Heart left ventricle (tissue), 13 donors: ENCODE results near the gene SEPTIN10.
"Not testable (repeated sequence)": the region's sequence is repeated elsewhere in the genome, so short reads cannot be mapped to it uniquely, and the experiment has no call there.

Experiments used
- POLR2A ChIP-seq, 2 donors: fragments of 450-650 bp; IDR thresholded peaks; one replicate each; pipeline ENCODE4 v1.6.1; 2017; ENCODE audit warnings: antibody characterized with exemption in 2 of 2, mild to moderate bottlenecking in 2 of 2, moderate library complexity in 2 of 2
- TF ChIP-seq, protein P1 (sequence below), 12 donors: fragments of 200-600 bp; sonication (generic) in 4 of 12; IDR thresholded peaks; one replicate each; pipeline versions ENCODE4 v1.5.0 to v1.8.0; 2018 to 2022; ENCODE audit warnings: antibody characterized with exemption in 12 of 12, mild to moderate bottlenecking in 5 of 12
- donor health status: ischemic (EF 13 %, LVEDD 7.1; RV severe dilation, severe dysfunction).
- donor health status: DM: no; HTN: yes; CAD: no.
- donor health status: DM: no; HTN: no; CAD: no.
- donor health status: ischemic (EF 25% LVEDD 6.9; RV normal size, moderate dysfunction).
- donor health status: ischemic (EF 25% LVEDD 5.7; RV mildly dilated, moderate dysfunction).
- donor health status: ischemic (EF 35%, LVEDD 5.7; RV mildly dilated, moderate dysfunction).
- donor health status: nonischemic (EF 11% LVEDD 7.7; RV severe dilation, severe dysfunction).
- donor health status: DM: yes; HTN: yes; CAD: no.
- donor health status: PGD.
- donor health status: ischemic (EF 29% LVEDD 5.4; RV normal size, mild dysfunction).
- donor health status: nonischemic (EF 23%, LVEDD 6.1; RV moderate dilation, normal function).

DNA sequence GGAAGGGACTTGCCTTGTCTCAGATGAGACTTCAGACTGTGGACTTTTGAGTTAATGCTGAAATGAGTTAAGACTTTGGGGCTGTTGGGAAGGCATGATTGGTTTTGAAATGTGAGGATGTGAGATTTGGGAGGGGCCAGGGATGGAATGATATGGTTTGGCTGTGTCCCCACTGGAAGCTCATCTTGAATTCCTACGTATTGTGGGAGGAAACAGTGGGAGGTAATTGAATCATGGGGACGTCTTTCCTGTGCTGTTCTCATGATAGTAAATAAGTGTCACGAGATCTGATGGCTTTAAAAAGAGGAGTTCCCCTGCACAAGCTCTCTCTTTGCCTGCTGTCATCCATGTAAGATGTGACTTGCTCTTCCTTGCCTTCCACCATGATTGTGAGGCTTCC is 77.2 kb downstream of the SEPTIN10 start:
- TF ChIP-seq, protein P1, sequence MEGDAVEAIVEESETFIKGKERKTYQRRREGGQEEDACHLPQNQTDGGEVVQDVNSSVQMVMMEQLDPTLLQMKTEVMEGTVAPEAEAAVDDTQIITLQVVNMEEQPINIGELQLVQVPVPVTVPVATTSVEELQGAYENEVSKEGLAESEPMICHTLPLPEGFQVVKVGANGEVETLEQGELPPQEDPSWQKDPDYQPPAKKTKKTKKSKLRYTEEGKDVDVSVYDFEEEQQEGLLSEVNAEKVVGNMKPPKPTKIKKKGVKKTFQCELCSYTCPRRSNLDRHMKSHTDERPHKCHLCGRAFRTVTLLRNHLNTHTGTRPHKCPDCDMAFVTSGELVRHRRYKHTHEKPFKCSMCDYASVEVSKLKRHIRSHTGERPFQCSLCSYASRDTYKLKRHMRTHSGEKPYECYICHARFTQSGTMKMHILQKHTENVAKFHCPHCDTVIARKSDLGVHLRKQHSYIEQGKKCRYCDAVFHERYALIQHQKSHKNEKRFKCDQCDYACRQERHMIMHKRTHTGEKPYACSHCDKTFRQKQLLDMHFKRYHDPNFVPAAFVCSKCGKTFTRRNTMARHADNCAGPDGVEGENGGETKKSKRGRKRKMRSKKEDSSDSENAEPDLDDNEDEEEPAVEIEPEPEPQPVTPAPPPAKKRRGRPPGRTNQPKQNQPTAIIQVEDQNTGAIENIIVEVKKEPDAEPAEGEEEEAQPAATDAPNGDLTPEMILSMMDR (IDR thresholded peaks at IDR 0.05) = not testable (repeated sequence)
- not testable (repeated sequence) for TF ChIP-seq POLR2A (IDR thresholded peaks at IDR 0.05)
